NCI-H2171 treated with DMSO at 0.1 percent for 48 hours (cell line): ENCODE measurements around the gene CCDC87.
"Not testable (repeated sequence)": the region's sequence is repeated elsewhere in the genome, so short reads cannot be mapped to it uniquely, and the experiment has no call there.

Experiments used
- DNase-seq: peaks from one replicate; lab custom pipeline; 2025; lab: John Stamatoyannopoulos, UW

CCDC87 gene

GRCh38 chr11:66592457-66593302 lies at the start of gene CCDC87, which contains the start of gene CCS:
CCDC87 (minus strand) TSS chr11:66593063; CDS start chr11:66593015, 48 bp downstream.
CCS (plus strand) TSS chr11:66593185; CDS start chr11:66593262, 77 bp downstream.
- DNase-seq = peak; percentile 95

- no peak for DNase-seq
Measured at GRCh38 chr11:66641834-66642233, 49.0 kb upstream of the CCDC87 start.

- DNase-seq = not testable (repeated sequence)
Measured at GRCh38 chr11:66639814-66640340, 47.0 kb upstream of the CCDC87 start.

GRCh38 chr11:66639066-66639813 lies 46.4 kb upstream of the CCDC87 start:
- no peak for DNase-seq

- DNase-seq = peak; percentile 100
Measured at GRCh38 chr11:66638177-66639065, 45.6 kb upstream of the CCDC87 start, which contains the start of gene RBM4. RBM4 (plus strand) TSS chr11:66638703; CDS start chr11:66639712, 1,009 bp downstream.

GRCh38 chr11:66637557-66638176 lies 44.8 kb upstream of the CCDC87 start:
- DNase-seq = peak; percentile 35

GRCh38 chr11:66636411-66636810 lies 43.5 kb upstream of the CCDC87 start:
- DNase-seq = no peak

- no peak for DNase-seq
Measured at GRCh38 chr11:66632952-66633351, 40.1 kb upstream of the CCDC87 start.

- DNase-seq = no peak
Measured at GRCh38 chr11:66631883-66632282, 39.0 kb upstream of the CCDC87 start.

- no peak for DNase-seq
Measured at GRCh38 chr11:66629356-66629755, 36.5 kb upstream of the CCDC87 start.

- no peak for DNase-seq
Measured at GRCh38 chr11:66628061-66628603, 35.3 kb upstream of the CCDC87 start.

GRCh38 chr11:66626926-66627325 lies 34.1 kb upstream of the CCDC87 start:
- no peak for DNase-seq

- no peak for DNase-seq
Measured at GRCh38 chr11:66626382-66626781, 33.5 kb upstream of the CCDC87 start.

- no peak for DNase-seq
Measured at GRCh38 chr11:66625752-66626149, 32.9 kb upstream of the CCDC87 start.

GRCh38 chr11:66625041-66625751 lies 32.3 kb upstream of the CCDC87 start:
- DNase-seq = no peak

- DNase-seq = no peak
Measured at GRCh38 chr11:66624450-66624849, 31.6 kb upstream of the CCDC87 start.

GRCh38 chr11:66619080-66619554 lies 26.3 kb upstream of the CCDC87 start:
- no peak for DNase-seq

- DNase-seq = no peak
Measured at GRCh38 chr11:66617155-66617834, 24.4 kb upstream of the CCDC87 start.

GRCh38 chr11:66616379-66617154 lies 23.7 kb upstream of the CCDC87 start, which contains the start of gene RBM14:
RBM14 (plus strand) TSS chr11:66616630; CDS start chr11:66616721, 91 bp downstream.
- peak; percentile 99 for DNase-seq
